Activated naive CD8-positive, alpha-beta T cell treated with anti-CD3 and anti-CD28 coated beads, Interleukin-2, amount 10 ng/mL, durations not matched to agents 7 days and 5 days (primary cell): Measurements from ENCODE around the gene GLG1. TPM values are rescaled to one million over a fixed set of nuclear protein-coding genes. Genes with fewer than 3 reads are reported as not detected.

ENCODE experiments used
- ATAC-seq: fragments of 150-1000 bp; cut with Tn5 transposase; one replicate; pipeline ENCODE4 v1.10.0; 2021; ENCODE audit warnings: low read depth, moderate library complexity
- POLR2A ChIA-PET: fragments of 350-600 bp; sonication (Branson Sonifier 250); formaldehyde crosslinking; loops from one replicate; lab custom pipeline; 2021; ENCODE audit warnings: antibody characterized with exemption; lab: Charles Lee
- DNase-seq: peaks from one replicate; pipeline ENCODE4 v3.0.0; 2021
- H3K27ac Mint-ChIP-seq: one replicate; pipeline ENCODE4 v1.8.0; 2022; ENCODE audit warnings: mild to moderate bottlenecking, mixed read lengths
- H3K27me3 Mint-ChIP-seq: one replicate; pipeline ENCODE4 v1.8.0; 2022; ENCODE audit warnings: mild to moderate bottlenecking, moderate library complexity, mixed read lengths
- H3K36me3 Mint-ChIP-seq: one replicate; pipeline ENCODE4 v1.8.0; 2021; ENCODE audit warnings: mild to moderate bottlenecking, mixed read lengths
- H3K4me1 Mint-ChIP-seq: one replicate; pipeline ENCODE4 v1.8.0; 2021; ENCODE audit warnings: mixed read lengths
- H3K4me3 Mint-ChIP-seq: one replicate; pipeline ENCODE4 v1.8.0; 2022; ENCODE audit warnings: mild to moderate bottlenecking, moderate library complexity, mixed read lengths
- H3K9me3 Mint-ChIP-seq: one replicate; pipeline ENCODE4 v1.8.0; 2021; ENCODE audit warnings: mixed read lengths
- total RNA-seq, 2 experiments: library from RNA; stranded (reverse); gene quantifications; one replicate each; pipeline ENCODE4 v1.2.3, GENCODE V29; 2021

The GLG1 gene
- total RNA-seq, 2 experiments from 2014 or later, result 118 to 120 TPM

DNA sequence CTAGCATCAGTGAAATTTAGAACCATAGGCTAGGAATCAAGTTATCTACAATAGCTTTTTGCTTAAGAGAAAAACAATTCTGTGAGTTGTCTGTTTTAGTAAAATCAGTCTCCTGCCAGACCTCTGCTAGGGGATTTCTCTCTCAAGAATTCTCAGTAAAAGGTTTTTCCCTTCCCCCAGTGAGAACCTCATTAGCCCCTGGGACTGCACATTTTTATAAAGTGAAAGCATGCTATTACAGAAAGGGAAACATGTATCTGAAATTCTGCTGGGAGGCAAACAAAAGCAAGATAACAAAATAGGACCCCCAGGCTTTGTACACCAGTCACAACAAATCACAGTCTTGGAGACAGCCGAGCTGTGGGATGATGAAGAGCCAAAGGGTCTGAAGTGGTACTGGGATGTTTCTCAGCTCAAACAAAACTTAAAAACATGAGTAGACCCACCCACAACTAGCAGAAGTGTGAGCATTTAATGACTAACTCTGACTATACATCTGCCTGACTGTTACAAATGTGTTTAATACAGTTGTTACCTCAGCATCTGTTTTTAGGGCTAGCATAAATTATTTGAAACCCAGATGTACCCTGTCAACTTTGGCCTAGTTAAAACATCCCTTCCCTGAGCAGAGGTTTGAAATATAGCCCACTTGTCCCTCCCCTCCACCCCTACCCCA, 20.0 kb upstream of the GLG1 start:
- Mint-ChIP-seq H3K36me3 (peaks cover 53% of the 10 kb centered on the region), H3K4me1 (peaks cover 17% of the 10 kb centered on the region), H3K27ac (no peak overlapping the region), H3K9me3 (no peaks in the 10 kb centered on the region), H3K27me3 (no peaks in the 10 kb centered on the region), H3K4me3 (no peak overlapping the region)
- DNase-seq (no peak), ATAC-seq (no peak)
- POLR2A ChIA-PET, result interaction anchor here (0.6 kb wide), 1 partner anchor 40 kb away, joined by 3 read pairs; the partner anchor contains the start of gene RFWD3

GRCh38 chr16:74625500-74626350, 18.8 kb upstream of the GLG1 start:
- H3K9me3 Mint-ChIP-seq, result no peaks in the 10 kb centered on the region
- H3K4me1 Mint-ChIP-seq, result peaks cover 17% of the 10 kb centered on the region
- no peak overlapping the region for H3K4me3 Mint-ChIP-seq
- H3K27me3 Mint-ChIP-seq, result no peaks in the 10 kb centered on the region
- DNase-seq, result no peak
- H3K27ac Mint-ChIP-seq, result no peak overlapping the region
- POLR2A ChIA-PET, result interaction anchor here (0.6 to 0.7 kb wide), 2 partner anchors 31 to 41 kb away, joined by 3 read pairs; partner anchors contain the start of gene RFWD3
- no peak for ATAC-seq
- peaks cover 59% of the 10 kb centered on the region for H3K36me3 Mint-ChIP-seq

GRCh38 chr16:74623839-74624235, 16.9 kb upstream of the GLG1 start:
- peaks cover 55% of the 10 kb centered on the region for H3K36me3 Mint-ChIP-seq
- ATAC-seq, result no peak
- no peak overlapping the region for H3K4me3 Mint-ChIP-seq
- peak overlapping the region; percentile 53 for H3K27ac Mint-ChIP-seq
- H3K9me3 Mint-ChIP-seq, result no peaks in the 10 kb centered on the region
- no peaks in the 10 kb centered on the region for H3K27me3 Mint-ChIP-seq
- DNase-seq, result no peak
- POLR2A ChIA-PET, result interaction anchor here (2.2 kb wide), 1 partner anchor 18 kb away, joined by 7 read pairs; the partner anchor contains the start of gene GLG1
- peaks cover 15% of the 10 kb centered on the region for H3K4me1 Mint-ChIP-seq

- peak overlapping the region; percentile 68 for H3K27ac Mint-ChIP-seq
- no peaks in the 10 kb centered on the region for H3K9me3 Mint-ChIP-seq
- POLR2A ChIA-PET, result interaction anchor here (2.2 kb wide), 1 partner anchor 17 kb away, joined by 7 read pairs; the partner anchor contains the start of gene GLG1
- no peak overlapping the region for H3K4me3 Mint-ChIP-seq
- peaks cover 15% of the 10 kb centered on the region for H3K4me1 Mint-ChIP-seq
- DNase-seq, result no peak
- H3K36me3 Mint-ChIP-seq, result peaks cover 52% of the 10 kb centered on the region
- no peaks in the 10 kb centered on the region for H3K27me3 Mint-ChIP-seq
- peak; percentile 55 for ATAC-seq
These were observed 16.4 kb upstream of the GLG1 start for GRCh38 chr16:74623214-74623838.

DNA sequence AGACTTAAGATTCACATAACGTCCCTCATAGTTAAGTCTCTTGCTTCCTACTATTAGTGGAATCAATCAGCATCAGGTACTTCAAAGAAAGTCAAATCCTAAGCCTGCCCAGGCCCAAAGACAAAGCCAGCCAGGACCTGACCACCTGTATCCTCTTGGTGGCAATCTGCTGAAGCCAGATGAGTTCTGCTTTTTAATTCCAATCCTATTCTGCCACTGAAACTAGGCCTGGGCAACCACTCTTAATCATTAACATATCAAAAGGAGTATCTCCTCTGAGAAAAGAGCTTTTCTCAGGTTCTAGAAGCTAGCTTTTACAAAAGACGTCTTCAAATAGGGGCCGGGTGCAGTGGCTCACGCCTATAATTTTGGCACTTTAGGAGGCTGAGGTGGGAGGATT, 15.1 kb upstream of the GLG1 start:
- Mint-ChIP-seq H3K27me3 (no peaks in the 10 kb centered on the region), H3K36me3 (peaks cover 55% of the 10 kb centered on the region), H3K27ac (no peak overlapping the region), H3K9me3 (no peaks in the 10 kb centered on the region), H3K4me3 (no peak overlapping the region), H3K4me1 (peaks cover 11% of the 10 kb centered on the region)
- POLR2A ChIA-PET, result interaction anchor here (2.2 kb wide), 1 partner anchor 16 kb away, joined by 7 read pairs; the partner anchor contains the start of gene GLG1
- ATAC-seq (no peak), DNase-seq (no peak)

GRCh38 chr16:74617206-74617788, 10.4 kb upstream of the GLG1 start:
- Mint-ChIP-seq H3K27ac (no peak overlapping the region), H3K4me3 (no peak overlapping the region), H3K27me3 (no peaks in the 10 kb centered on the region), H3K36me3 (peaks cover 32% of the 10 kb centered on the region), H3K9me3 (no peaks in the 10 kb centered on the region), H3K4me1 (no peaks in the 10 kb centered on the region)
- DNase-seq (no peak), ATAC-seq (no peak)
- POLR2A ChIA-PET, result interaction anchor here (1.6 kb wide), 1 partner anchor 10 kb away, joined by 5 read pairs; the partner anchor contains the start of gene GLG1

DNA sequence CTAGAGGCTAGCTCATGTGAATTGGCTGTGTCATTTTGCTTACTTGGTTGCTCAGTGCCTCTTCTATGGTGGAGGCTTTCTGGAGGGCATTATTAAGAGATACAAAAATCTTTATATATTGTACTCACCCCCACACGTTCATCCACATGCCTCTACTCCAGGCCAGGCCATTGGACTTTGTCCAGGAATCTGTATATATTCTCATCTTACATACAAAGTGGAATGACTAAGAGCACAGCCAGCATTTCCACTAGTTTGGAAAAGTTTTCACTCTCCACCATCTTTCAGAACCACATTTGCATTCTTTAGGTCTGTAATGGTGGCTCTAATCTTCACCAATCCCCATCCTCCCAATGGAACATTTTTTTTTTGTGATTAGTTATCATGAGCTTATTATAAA, 4.8 kb upstream of the GLG1 start:
- POLR2A ChIA-PET, result interaction anchor here (1.1 kb wide), 1 partner anchor 10 kb away, joined by 3 read pairs; no protein-coding TSS in a partner anchor
- DNase-seq (no peak), ATAC-seq (no peak)
- Mint-ChIP-seq H3K36me3 (peaks cover 18% of the 10 kb centered on the region), H3K4me1 (peaks cover 19% of the 10 kb centered on the region), H3K27ac (no peak overlapping the region), H3K27me3 (no peaks in the 10 kb centered on the region), H3K4me3 (no peak overlapping the region), H3K9me3 (no peaks in the 10 kb centered on the region)

GRCh38 chr16:74608944-74609343, 2.0 kb upstream of the GLG1 start:
- POLR2A ChIA-PET, result interaction anchor here (0.7 to 1.3 kb wide), 3 partner anchors 20 to 33 kb away, joined by 3 read pairs; no protein-coding TSS in a partner anchor
- no peak for ATAC-seq
- Mint-ChIP-seq H3K27me3 (no peaks in the 10 kb centered on the region), H3K4me3 (peak overlapping the region; percentile 65), H3K9me3 (no peaks in the 10 kb centered on the region), H3K4me1 (peaks cover 31% of the 10 kb centered on the region), H3K27ac (peak overlapping the region; percentile 54), H3K36me3 (peaks cover 23% of the 10 kb centered on the region)
- DNase-seq, result no peak

DNA sequence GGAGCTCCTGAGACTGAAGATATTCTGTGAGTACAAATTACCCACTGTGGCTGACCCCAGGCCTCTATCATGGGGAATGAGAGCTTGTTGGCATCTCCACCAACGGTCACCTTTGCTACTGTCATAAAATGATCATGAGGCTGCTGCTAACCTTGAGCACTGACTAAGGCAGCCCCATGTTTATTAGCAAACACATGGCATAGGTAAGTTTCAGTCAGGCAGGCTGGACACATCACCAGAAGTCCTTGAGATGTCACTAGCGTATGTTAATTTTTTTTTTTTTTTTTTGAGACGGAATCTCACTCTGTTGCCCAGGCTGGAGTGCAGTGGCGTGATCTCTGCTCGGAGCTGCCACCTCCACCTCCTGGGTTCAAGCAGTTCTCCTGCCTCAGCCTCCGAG, 1.5 kb upstream of the GLG1 start:
- POLR2A ChIA-PET, result interaction anchor here (0.7 to 2.0 kb wide), 4 partner anchors 19 to 92 kb away, joined by 3 to 13 read pairs (median 3); partner anchors contain the start of gene MLKL
- Mint-ChIP-seq H3K9me3 (no peaks in the 10 kb centered on the region), H3K27me3 (no peaks in the 10 kb centered on the region), H3K4me3 (peak overlapping the region; percentile 65), H3K36me3 (peaks cover 26% of the 10 kb centered on the region), H3K27ac (peak overlapping the region; percentile 54), H3K4me1 (peaks cover 37% of the 10 kb centered on the region)
- no peak for ATAC-seq
- no peak for DNase-seq

GRCh38 chr16:74607962-74608356, 1.0 kb upstream of the GLG1 start:
- no peaks in the 10 kb centered on the region for H3K27me3 Mint-ChIP-seq
- peak overlapping the region; percentile 89 for H3K4me3 Mint-ChIP-seq

DNA sequence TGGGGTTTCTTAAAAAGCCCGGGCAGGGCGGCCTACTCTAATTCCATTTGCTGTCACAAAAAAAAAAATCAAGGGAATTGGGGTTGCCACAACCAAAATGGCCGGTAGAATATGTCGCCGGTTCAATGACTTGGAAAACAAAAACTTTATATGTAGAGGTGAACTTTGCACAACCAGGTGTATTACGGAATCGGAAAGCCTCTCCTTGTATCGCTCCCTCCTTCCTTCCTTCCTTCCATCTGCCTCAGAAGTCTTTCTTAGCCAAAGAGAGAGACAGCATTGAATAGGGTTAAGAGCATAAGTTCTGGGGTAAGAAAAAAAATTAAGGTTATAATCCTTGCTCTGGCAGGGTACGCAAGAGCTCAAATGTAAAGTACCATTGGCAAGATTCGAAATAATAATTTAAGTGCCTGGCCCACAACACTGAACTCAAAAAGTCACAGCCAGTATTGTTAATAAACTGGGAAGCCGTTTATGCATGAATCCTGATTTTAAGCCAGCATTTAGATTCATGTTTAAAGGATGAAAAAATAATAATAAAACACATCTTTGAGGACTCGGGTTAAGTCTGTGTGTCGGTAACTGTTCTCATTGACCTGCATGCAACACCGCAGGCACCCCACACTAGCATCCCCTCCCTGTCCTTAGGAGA, 522 bp upstream of the GLG1 start:
- H3K9me3 Mint-ChIP-seq, result no peaks in the 10 kb centered on the region
- no peaks in the 10 kb centered on the region for H3K27me3 Mint-ChIP-seq
- DNase-seq (no peak), ATAC-seq (no peak)
- peaks cover 43% of the 10 kb centered on the region for H3K4me1 Mint-ChIP-seq
- H3K4me3 Mint-ChIP-seq, result peak overlapping the region; percentile 89
- H3K36me3 Mint-ChIP-seq, result peaks cover 26% of the 10 kb centered on the region
- POLR2A ChIA-PET, result interaction anchor here (1.0 to 2.0 kb wide), 8 partner anchors 10 to 378 kb away, joined by 3 to 19 read pairs (median 5); partner anchors contain the start of genes MLKL, RFWD3 and WDR59
- H3K27ac Mint-ChIP-seq, result peak overlapping the region; percentile 81

More at GRCh38 chr16:74607962-74608356, 1.0 kb upstream of the GLG1 start:
- ATAC-seq (no peak), DNase-seq (no peak)
- POLR2A ChIA-PET, result interaction anchor here (1.2 to 2.0 kb wide), 4 partner anchors 34 to 154 kb away, joined by 3 to 19 read pairs (median 8); partner anchors contain the start of genes MLKL and RFWD3
- H3K4me1 Mint-ChIP-seq, result peaks cover 38% of the 10 kb centered on the region
- peak overlapping the region; percentile 51 for H3K27ac Mint-ChIP-seq
- peaks cover 25% of the 10 kb centered on the region for H3K36me3 Mint-ChIP-seq
- no peaks in the 10 kb centered on the region for H3K9me3 Mint-ChIP-seq
